NB4 (cell line): Measurements from ENCODE around the gene MYOM3.

Experiments
- CTCF ChIP-seq: IDR thresholded peaks from one replicate; pipeline ENCODE4 v1.5.1; 2012; ENCODE audit warnings: low read depth, low read length
- MAX ChIP-seq: IDR thresholded peaks from 2 replicates; pipeline ENCODE4 v1.6.1; 2011; ENCODE audit warnings: low read depth, low read length
- MYC ChIP-seq: IDR thresholded peaks from 2 replicates; pipeline ENCODE4 v1.6.1; 2011; ENCODE audit warnings: low read depth, low read length
- POLR2A ChIP-seq: IDR thresholded peaks from 2 replicates; pipeline ENCODE4 v1.6.1; 2011; ENCODE audit warnings: mild to moderate bottlenecking; ENCODE audit not compliant: insufficient read length; ENCODE audit errors: extremely low read depth

DNA sequence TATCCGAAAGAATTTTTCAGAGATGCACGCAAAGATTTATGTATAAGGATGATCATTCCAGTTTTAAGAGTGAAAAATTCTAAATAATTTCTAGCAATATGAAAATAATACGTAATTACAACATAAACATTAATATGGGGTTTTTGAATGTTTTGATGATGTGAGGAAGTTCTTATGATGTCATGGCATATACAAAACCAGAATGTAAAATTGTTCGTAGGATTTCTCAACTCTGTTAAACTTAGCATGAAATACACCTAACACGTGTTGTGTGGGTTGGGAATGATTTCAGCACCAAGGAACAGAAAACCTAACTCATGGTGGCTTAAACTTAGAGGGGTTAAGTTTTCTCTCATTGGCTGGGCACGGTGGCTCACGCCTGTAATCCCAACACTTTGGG is 62.2 kb downstream of the MYOM3 start:
- TF ChIP-seq CTCF (no peak), POLR2A (no peak), MAX (no peak), MYC (no peak)
